Left ventricle myocardium superior (tissue), 1 donor: Measurements from ENCODE around the gene TRIM24. TPM values are rescaled to one million over a fixed set of nuclear protein-coding genes. Genes with fewer than 3 reads are reported as not detected.

Source experiments
- ATAC-seq: fragments of 200-7000 bp; cut with Tn5 transposase; one replicate; pipeline ENCODE4 v1.9.1; 2020; ENCODE audit warnings: mild to moderate bottlenecking, moderate library complexity
- DNase-seq: peaks from one replicate; pipeline ENCODE4 v3.0.0-alpha.2; 2020
- intact Hi-C: fragments of 100-400 bp; cut with micrococcal nuclease; formaldehyde crosslinking; loops from one replicate; pipeline ENCODE4 v1.11.0; 2022
- total RNA-seq: library from RNA; stranded (reverse); fragmentation: NEBNext Ultra II Directional; extraction: Animal tissue kit (Norgen Biotek cat#: 25700); gene quantifications from one replicate; pipeline ENCODE4 v1.2.1, GENCODE V29; 2021
- donor health status: DM: no; HTN: yes; CAD: no; lungs with severe emphysema.

TRIM24 gene
- total RNA-seq, 1 donor from 2014 or later: 18.8 TPM

DNA sequence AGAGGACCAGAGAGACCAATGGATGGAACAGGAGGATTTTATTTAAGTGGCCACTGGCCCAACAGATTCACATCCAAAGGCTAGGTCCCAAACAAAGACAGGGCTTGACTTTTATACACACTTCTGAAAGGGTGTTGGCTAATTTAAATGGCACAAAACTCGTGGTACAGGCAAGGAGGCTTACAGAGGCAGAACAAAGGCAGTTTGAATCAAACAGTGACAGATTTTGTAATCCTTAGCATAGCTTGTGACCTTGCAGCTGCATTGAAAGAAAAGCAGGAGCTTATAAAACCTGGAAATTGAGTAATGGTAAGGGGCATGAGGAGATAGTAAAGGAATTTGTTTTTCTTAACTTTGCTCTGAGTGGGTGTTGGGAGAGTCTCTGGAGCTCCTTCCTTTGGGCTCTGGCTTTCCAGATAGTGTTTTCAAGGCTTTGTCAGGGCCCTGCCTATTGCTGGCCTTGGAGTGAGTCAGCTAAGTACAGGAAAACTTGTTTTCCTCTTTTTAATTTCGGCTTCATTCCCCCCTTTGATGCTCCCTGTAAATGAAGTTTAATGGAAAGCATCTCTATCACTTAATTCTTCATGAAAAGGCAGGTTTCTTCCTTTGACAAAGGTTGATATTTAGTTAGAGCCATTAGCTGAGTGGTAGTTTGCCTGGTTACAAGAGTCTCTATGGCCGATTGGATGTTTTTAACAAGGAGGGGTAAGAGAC, 96.9 kb downstream of the TRIM24 start:
- DNase-seq (no peak), ATAC-seq (no peak)
- intact Hi-C loops: no loop called here

DNA sequence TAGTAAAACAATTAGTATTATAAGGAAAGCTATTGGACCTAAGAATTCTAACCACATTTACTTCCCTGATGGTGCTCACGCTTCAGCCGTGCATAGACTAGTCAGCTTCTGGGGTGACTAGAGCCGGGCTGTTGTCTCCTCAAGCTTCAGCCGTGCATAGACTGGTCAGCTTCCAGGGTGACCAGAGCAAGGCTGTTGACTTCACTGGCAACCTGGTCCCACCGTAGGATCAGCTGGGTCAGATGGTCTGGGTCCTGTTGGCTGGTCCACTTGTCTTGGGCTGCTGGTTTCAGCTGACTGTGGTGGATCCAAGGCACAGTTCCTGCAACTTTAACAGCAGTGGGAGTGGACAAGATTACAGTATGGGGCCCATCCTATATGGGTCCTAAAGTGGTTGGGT, 99.4 kb downstream of the TRIM24 start:
- DNase-seq: no peak
- ATAC-seq: no peak
- intact Hi-C loops: no loop called here

DNA sequence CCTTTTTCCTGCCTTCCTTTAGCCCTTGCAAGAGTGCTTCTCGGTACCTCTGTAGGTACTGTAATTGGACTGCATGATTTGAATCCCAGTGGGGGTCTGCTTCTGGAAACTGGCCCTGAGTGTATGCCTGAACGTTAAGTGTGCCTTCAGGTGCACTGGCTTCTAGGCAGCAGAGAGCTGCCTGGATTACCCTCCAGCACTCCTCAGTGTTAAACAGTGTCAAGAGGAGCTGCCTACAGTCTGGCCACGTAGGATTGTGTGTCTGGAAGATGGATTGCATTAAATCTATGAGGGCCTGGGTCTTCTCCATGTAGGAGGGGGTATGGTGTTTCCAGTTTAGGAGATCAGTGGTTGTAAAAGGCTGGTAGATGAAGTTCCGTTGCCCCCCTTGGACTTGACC, 103.7 kb downstream of the TRIM24 start:
- intact Hi-C loops: no loop called here
- ATAC-seq (peak; percentile 42), DNase-seq (no peak)

DNA sequence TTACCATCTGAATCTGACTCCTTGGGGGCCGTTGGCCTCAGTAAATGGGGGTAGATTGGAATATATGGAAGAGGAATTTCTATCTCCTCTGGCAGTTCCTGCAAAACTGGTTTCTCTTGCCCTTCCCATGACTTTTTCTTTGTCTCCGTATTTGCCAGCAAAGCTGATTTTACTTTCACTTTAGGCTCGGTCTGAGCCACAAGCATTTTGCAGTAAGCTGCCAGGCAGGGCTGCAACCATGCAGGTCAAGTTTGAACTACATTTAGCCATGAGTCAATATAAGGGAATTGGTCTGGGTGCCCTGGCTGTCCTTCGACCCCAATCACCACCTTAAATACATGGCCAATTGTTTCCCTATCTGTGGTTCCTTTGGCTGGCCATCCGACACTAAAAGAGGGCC, 104.3 kb downstream of the TRIM24 start:
- peak; percentile 90 for ATAC-seq
- DNase-seq: peak; percentile 33
- intact Hi-C loops: no loop called here

DNA sequence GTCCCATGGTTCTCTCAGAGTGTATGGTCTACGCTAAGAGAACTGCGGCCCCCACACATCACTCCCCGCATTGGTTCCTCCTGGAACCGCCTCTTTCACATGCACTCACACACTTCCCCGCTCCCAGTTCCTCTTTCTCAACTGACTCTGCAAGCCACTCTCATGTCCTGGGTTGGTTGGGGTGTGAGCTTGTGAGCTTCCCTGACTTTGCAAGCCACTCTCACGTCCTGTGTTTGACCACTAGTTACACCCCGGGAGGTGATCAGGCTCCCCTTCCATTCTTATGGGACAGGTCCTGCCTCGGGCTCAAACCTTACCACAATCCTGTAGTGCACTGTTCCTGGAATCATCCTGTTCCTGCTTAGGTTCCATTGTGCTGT, 105.0 kb downstream of the TRIM24 start:
- DNase-seq (no peak), ATAC-seq (peak; percentile 13)
- intact Hi-C loops: no loop called here

DNA sequence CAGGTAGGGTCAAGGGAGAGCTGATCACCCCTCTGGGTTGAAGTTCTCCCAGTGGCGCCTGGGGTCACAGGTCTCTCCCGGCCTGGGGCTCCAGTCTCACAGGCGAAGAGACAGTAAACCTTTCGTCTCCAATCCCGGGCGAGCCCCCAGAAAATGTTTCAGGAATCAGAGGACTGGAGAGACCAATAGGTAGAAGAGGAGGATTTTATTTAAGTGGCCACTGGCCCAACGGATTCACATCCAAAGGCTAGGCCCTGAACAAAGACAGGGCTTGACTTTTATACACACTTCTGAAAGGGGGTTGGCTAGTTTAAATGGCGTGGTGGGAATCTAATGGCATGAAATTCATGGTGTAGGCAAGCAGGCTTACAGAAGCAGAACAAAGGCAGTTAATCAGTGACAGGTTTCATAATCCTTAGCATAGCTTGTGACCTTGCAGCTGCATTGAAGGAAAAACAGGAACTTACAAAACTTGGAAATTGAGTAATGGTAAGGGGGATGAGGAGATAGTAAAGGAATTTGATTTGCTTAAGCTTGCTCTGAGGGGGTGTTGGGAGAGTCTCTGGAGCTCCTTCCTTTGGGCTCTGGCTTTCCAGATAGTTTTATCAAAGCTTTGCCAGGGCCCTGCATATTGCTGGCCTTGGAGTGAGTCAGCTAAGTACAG, 105.5 kb downstream of the TRIM24 start:
- no peak for ATAC-seq
- no peak for DNase-seq
- intact Hi-C loops: no loop called here

DNA sequence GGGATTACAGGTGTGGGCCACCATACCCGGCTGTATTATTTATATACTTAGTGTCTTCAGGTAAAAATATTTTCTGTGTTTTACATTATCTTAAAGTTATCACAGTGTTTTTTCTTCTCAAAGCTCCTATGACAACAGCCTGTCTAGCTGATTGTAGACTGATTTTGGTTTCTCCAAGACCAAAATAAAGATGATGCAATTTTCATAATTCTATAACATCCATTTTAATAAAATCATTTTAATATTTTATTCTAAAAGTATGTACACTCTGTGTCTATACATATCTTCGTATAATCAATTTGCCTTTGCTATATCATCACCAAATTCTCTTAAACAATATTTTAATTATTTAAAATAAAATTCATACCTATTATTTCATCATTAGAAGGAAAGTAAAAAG, 108.6 kb downstream of the TRIM24 start:
- no peak for DNase-seq
- no peak for ATAC-seq
- intact Hi-C loops: no loop called here

DNA sequence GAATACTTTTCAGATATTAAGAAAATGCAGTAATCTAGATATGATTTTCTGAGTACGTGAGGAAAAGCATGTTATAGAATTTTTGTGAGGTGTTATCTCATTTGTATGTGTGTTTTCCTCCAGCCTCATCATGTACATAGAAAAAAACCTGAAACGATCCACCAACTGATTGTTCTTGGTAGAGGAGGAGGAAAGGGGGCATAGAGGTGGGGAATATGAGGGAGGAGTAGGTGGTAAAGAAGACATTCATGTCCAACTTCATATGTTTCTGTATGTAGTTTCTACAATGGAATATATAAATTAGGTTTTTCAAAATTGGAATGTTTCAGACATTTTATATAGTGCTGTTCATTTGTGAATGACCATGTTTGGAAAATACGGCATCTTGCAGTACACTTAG, 109.4 kb downstream of the TRIM24 start:
- ATAC-seq: no peak
- intact Hi-C loops: no loop called here
- no peak for DNase-seq

DNA sequence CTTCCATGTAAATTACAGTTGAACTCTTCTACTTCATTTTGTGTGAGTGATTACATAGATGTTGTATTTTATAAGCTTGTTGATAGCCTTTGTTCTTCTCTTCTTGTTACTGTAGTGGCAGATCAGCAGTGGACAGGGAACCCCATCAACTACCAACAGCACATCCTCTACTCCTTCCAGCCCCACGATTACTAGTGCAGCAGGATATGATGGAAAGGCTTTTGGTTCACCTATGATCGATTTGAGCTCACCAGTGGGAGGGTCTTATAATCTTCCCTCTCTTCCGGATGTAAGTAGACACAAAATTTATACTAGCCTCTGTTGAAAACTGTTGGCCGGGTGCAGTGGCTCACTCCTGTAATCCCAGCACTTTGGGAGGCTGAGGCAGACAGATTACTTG, 110.7 kb downstream of the TRIM24 start:
- no peak for DNase-seq
- ATAC-seq: no peak
- intact Hi-C loops: no loop called here

DNA sequence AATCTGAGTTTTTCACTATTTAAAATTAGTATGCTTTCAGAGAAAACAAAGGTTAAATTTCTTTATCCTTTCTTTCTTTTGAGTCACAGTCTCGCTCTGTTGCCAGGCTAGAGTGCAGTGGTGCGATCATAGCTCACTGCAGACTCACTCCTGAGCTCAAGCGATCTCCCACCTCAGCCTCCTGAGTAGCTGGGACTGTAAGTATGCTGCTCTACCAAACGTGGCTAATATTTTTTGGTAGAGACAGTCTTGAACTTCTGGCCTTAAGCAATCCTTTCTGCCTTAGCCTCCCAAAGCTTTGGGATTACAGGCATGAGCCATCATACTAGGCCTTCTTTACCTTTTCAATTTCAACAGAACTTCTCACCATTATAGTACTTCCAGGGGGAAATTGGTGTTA, 113.7 kb downstream of the TRIM24 start:
- ATAC-seq (no peak), DNase-seq (no peak)
- intact Hi-C loops: no loop called here

DNA sequence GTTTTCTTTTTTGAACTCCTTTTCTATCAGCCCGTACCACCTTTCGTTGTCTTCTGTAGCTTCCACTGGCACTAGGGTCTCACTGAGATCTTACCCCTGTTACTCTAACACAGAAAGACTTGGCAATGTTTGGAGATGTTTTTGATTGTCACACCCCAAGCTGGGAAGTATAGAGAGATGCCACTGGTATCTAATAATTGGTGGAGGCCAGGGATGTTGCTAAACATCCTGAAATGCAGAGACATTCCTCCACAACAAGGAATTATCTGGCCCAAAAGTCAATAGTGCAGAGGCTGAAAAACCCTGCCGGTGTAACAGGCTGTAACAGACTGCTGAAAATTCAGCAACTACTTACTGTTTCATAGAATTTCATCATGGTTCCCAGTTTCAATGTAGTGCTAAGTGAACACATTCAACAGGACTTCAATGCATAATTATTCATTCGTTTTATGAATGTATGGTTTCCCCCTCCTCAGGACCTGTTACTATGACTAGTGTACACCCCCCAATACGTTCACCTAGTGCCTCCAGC, 115.9 kb downstream of the TRIM24 start:
- no peak for ATAC-seq
- intact Hi-C loops: no loop called here
- DNase-seq: no peak

DNA sequence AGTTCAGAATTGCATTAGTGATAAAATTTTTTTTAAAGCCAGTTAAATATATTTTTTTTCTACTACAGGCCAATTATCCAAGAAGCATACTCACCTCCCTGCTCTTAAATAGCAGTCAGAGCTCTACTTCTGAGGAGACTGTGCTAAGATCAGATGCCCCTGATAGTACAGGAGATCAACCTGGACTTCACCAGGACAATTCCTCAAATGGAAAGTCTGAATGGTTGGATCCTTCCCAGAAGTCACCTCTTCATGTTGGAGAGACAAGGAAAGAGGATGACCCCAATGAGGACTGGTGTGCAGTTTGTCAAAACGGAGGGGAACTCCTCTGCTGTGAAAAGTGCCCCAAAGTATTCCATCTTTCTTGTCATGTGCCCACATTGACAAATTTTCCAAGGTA, 119.1 kb downstream of the TRIM24 start:
- intact Hi-C loops: no loop called here

DNA sequence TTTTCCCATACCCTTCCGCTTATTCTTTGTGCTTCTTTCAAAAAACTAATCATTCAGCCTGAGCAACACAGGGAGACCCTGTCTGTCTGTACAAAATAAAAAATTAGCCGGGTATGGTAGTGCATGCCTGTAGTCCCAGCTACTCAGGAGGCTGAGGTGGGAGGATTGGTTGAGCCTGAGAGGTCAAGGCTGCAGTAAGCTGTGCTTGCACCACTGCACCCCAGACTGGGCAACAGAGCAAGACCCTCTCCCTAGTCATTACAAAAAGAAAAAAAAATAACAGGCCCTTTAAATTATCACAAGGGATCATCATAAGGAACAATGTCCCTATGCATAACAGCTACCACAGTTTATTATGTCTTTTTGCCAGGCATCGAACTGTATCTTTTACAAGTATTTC, 119.6 kb downstream of the TRIM24 start:
- intact Hi-C loops: no loop called here
- no peak for ATAC-seq
- DNase-seq: no peak

More for the DNA sequence above, 119.1 kb downstream of the TRIM24 start:
- DNase-seq (no peak), ATAC-seq (no peak)

DNA sequence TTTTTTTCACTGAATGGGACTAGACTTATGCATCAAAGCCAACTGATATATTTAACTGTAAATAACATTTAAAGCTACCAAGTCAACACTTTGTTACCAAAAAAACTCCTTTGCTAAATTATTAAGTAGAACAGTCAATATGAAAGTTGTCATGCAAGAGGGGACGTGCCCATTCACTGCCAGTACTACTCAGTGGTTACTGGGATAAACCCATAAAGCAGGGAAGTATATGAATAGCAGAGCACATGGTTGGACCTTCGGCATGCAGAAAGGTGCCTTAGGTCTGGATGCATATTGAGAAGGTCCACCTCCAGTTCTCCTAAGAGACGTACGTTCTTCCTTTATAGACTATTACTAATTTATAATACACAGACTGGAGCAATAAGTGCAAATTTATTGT, 121.0 kb downstream of the TRIM24 start:
- DNase-seq: no peak
- no peak for ATAC-seq
- intact Hi-C loops: no loop called here

DNA sequence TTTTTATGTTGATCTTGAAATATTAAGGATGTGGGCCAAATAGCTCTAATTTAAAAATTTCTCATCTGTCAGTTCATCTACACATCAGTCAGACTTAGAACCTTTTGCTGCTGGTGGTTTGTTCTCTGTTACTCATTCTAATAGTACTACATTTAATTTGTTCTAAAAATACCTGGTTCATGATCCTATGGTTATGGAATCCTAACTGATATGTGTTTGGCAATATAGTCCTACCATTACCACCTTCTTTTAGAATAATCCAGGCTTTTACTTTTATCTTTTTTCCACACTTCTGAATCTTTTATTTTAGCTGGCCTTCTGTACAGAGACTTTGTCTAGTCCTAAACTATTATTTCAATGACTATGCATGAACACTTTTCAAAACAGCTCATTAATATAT, 124.2 kb downstream of the TRIM24 start:
- DNase-seq (no peak), ATAC-seq (no peak)
- intact Hi-C loops: no loop called here

DNA sequence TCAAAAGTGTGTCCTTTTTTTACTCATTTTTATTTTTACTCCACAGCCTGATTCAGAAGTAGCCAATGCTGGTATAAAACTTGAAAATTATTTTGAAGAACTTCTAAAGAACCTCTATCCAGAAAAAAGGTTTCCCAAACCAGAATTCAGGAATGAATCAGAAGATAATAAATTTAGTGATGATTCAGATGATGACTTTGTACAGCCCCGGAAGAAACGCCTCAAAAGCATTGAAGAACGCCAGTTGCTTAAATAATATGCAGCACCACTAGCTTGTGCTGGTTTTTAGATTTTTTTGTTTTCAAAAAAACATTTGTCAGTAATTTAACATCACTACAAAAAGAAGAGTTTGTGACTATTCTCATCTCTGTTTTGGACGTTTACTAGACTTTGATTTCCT, 124.6 kb downstream of the TRIM24 start:
- intact Hi-C loops: no loop called here
- ATAC-seq: no peak
- DNase-seq: no peak

DNA sequence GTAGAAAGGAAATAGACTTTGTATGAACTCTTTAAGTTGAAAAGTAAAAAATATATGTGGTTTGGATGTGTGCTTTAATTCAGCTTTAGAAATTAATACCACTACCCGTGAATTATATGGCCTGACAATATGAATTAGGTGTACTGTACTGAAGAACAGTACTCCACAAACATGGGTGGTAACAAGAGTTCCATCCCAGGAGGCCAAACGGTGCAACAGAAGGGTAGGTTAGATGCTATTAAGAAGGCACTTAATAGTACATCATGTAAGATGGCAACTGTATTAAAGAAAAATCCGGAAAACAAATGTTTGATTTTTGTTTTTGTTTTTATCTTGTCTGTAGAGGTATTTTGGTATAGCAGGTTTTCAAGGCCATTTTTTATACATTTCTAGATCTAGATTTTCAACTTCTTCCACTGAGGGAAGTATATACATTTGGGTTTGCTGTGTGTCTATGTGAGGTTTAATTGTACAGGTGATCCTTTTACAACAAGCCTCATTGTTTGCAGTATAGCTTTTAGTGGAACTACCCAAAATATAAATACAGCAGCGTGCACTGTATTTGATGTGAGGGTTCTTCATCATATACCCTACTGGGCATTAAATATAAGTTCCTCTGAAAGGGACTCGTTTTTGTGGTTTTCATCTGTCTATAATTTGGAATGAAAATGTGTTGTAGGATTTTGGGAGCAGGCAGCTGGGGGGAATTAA, 125.4 kb downstream of the TRIM24 start:
- intact Hi-C loops: no loop called here
- ATAC-seq (no peak), DNase-seq (no peak)

DNA sequence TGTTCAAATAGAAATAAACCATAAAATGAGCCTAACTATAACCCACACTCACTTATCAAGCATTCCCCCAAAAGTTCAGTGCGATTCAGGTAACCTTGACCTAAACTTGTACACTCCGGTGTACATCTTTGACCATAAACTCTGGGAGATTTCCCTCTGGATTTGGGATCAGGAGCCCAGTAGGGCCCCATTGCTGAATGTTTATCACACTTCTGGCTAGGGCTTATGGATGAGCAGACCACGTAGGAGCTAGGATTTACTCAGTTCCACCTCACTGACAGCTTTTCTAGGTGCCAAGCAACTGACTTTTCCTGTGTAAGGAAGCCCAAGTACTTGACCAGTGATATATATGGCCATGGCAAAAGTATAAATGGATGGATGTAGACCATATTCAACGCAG, 127.4 kb downstream of the TRIM24 start:
- ATAC-seq (no peak), DNase-seq (no peak)
- intact Hi-C loops: no loop called here

DNA sequence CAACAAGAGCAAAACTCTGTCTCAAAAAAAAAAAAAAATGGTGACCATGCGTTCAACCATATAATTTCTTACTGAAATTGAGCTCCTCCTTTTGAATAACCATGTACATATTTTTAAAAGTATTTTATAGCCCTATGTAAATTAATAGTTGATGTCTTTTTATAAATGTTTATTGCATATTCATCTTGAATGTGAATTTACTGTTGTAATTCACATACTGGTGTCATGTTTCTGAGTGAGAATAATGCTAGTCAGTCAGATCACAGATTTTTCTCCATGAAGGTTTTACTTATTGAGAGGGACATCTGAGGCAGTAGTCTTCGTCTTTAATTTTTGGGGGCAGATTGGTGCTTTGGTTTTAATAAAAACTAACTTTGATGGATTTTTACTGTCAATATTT, 128.9 kb downstream of the TRIM24 start:
- ATAC-seq (no peak), DNase-seq (no peak)
- intact Hi-C loops: no loop called here

DNA sequence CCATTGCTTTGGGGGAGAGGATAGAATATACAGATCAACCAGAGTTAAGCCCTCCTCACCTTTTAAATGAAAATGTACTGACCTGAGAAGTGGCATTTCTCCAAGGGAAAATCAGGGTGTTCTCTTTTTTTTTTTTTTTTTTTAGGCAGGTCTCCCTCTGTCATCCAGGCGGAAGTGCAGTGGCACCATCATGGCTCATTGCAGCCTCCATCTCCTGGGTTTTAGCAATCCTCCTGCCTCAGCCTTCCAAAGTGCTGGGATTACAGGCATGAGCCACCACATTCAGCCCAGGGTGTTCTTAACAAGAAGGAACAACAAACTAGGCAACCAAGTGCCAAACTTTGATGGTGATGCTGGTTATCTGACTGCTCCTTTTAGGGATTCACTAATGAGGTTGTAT, 130.1 kb downstream of the TRIM24 start:
- DNase-seq (no peak), ATAC-seq (no peak)
- intact Hi-C loops: no loop called here

DNA sequence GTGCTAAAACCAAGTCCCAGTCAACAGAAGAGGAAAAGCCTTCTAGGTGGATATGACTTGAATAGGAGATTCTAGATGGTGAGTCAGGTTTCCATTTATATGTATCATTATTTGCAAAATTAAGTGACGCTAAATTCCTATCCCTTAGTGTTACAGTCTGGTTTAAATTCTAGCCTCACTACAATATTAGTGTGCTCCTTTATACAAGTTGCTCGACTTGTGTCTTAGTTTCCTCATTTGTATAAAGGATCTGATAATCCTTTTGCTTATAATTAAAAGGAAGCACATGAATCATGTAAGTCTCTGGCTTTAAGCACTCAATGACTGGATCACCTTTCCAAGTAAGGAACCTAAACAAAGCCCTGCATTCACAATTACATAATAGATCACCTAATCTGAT, 135.4 kb downstream of the TRIM24 start:
- intact Hi-C loops: no loop called here
- ATAC-seq: no peak

More for the DNA sequence above, 135.4 kb downstream of the TRIM24 start:
- no peak for DNase-seq
